ENCODE results near the gene TAF4B.

DNA sequence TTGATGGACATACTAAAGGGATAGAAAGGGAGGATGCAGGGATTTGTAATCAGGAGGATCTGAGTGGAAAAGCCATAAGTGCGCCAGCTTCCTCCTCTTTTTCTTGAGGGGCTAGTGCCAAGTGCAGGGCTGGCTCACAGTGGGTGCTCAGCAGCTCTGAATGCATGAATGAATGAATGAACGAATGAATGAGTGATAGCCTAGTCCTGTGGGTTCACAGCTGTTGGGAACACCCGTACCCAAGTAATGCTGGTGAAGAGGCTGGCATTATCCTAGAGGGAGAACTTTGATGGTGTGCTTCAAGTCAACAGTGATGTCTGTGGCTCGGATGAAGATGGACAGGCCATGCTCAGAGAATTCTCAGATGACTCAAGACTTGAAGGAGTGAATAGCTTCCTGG is 213.3 kb downstream of the TAF4B start:
- TF ChIP-seq, protein P1, sequence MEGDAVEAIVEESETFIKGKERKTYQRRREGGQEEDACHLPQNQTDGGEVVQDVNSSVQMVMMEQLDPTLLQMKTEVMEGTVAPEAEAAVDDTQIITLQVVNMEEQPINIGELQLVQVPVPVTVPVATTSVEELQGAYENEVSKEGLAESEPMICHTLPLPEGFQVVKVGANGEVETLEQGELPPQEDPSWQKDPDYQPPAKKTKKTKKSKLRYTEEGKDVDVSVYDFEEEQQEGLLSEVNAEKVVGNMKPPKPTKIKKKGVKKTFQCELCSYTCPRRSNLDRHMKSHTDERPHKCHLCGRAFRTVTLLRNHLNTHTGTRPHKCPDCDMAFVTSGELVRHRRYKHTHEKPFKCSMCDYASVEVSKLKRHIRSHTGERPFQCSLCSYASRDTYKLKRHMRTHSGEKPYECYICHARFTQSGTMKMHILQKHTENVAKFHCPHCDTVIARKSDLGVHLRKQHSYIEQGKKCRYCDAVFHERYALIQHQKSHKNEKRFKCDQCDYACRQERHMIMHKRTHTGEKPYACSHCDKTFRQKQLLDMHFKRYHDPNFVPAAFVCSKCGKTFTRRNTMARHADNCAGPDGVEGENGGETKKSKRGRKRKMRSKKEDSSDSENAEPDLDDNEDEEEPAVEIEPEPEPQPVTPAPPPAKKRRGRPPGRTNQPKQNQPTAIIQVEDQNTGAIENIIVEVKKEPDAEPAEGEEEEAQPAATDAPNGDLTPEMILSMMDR (IDR thresholded peaks at IDR 0.05 in 8 of 11, conservative IDR thresholded peaks at IDR 0.05 in 3 of 11), result no peak
- TF ChIP-seq POLR2A (IDR thresholded peaks at IDR 0.05) (no peak), POLR2AphosphoS5 (IDR thresholded peaks at IDR 0.05) (no peak)
